Neutrophil (primary cell): ENCODE measurements around the gene LRRC15.

Source experiments
- H3K27ac ChIP-seq: fragments of 200-600 bp; sonication (generic); 2 replicates; pipeline ENCODE4 v1.5.1; 2016; ENCODE audit warnings: mild to moderate bottlenecking, moderate library complexity
- H3K27me3 ChIP-seq: fragments of 200-600 bp; sonication (generic); 2 replicates; pipeline ENCODE4 v1.6.0; 2016; ENCODE audit warnings: mild to moderate bottlenecking
- H3K36me3 ChIP-seq: fragments of 200-600 bp; sonication (generic); 2 replicates; pipeline ENCODE4 v1.5.1; 2017
- H3K4me1 ChIP-seq, 2 experiments: fragments of 200-600 bp in 1 of 2; sonication (generic) in 1 of 2; 1 replicate in 1 of 2; 2 replicates in 1 of 2; pipeline versions ENCODE4 v1.5.1 to v1.6.1; 2013 to 2016; ENCODE audit warnings: low read depth in 1 of 2, low read length in 1 of 2, mild to moderate bottlenecking in 1 of 2, moderate library complexity in 1 of 2; ENCODE audit not compliant: control insufficient read depth in 1 of 2, insufficient read depth in 1 of 2
- H3K4me3 ChIP-seq, 2 experiments: fragments of 200-600 bp in 1 of 2; sonication (generic) in 1 of 2; 1 replicate in 1 of 2; 2 replicates in 1 of 2; pipeline ENCODE4 v1.5.1; 2013 to 2016; ENCODE audit warnings: low read depth in 1 of 2, low read length in 1 of 2, mild to moderate bottlenecking in 1 of 2, moderate library complexity in 1 of 2
- H3K9me3 ChIP-seq: fragments of 200-600 bp; sonication (generic); 2 replicates; pipeline ENCODE4 v1.5.1; 2016
- TF ChIP-seq, protein P1 (sequence below): fragments of 200-600 bp; sonication (generic); IDR thresholded peaks from 2 replicates; pipeline ENCODE4 v1.5.1; 2016; ENCODE audit warnings: antibody characterized with exemption

LRRC15 gene

DNA sequence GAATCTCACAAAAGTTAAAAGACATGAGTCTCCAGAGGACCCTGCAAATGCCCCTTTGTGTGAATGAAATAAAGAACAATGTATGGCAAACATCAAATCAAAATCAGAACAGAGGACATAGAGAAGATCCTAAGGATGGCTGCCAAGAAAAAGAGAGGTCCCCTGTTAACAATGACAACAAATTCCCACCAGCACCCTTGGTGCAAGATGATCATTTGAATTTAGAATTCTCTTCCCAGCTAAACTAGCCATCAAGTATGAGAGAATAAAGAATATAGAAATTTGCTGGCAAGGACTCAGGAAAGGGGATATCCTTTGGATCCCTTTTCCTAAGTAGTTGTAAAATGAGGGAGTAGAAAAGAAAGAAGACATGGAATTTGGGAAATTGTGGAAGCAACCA, 21.3 kb upstream of the LRRC15 start:
- H3K27ac ChIP-seq: no peak overlapping the region
- no peaks in the 10 kb centered on the region for H3K36me3 ChIP-seq
- H3K4me1 ChIP-seq: no peaks in the 10 kb centered on the region
- H3K4me3 ChIP-seq: no peak overlapping the region
- H3K9me3 ChIP-seq: no peaks in the 10 kb centered on the region
- TF ChIP-seq, protein P1, sequence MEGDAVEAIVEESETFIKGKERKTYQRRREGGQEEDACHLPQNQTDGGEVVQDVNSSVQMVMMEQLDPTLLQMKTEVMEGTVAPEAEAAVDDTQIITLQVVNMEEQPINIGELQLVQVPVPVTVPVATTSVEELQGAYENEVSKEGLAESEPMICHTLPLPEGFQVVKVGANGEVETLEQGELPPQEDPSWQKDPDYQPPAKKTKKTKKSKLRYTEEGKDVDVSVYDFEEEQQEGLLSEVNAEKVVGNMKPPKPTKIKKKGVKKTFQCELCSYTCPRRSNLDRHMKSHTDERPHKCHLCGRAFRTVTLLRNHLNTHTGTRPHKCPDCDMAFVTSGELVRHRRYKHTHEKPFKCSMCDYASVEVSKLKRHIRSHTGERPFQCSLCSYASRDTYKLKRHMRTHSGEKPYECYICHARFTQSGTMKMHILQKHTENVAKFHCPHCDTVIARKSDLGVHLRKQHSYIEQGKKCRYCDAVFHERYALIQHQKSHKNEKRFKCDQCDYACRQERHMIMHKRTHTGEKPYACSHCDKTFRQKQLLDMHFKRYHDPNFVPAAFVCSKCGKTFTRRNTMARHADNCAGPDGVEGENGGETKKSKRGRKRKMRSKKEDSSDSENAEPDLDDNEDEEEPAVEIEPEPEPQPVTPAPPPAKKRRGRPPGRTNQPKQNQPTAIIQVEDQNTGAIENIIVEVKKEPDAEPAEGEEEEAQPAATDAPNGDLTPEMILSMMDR: no peak
- peaks cover 79% of the 10 kb centered on the region for H3K27me3 ChIP-seq

DNA sequence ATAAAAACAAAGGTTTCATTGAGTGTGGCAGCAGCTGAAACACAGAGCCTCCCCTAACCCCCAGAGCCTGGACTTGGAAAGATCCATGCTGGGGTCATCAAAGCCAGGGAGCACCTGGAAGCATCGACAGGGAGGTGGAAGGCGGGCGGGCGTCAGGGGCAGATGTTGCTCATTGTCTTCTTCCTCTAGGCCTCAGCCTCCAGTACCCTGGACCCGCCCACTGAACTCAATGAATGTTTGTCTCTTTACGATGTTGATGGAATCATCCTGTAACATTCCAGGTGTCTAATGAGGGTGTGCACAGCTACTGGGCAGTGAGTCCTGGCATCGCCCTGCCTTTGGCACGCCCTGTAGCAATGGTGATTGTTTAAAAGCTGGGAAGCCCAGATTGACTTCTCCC, 19.7 kb upstream of the LRRC15 start:
- Histone ChIP-seq H3K4me1 (no peaks in the 10 kb centered on the region), H3K27me3 (peaks cover 74% of the 10 kb centered on the region), H3K9me3 (no peaks in the 10 kb centered on the region), H3K27ac (no peak overlapping the region), H3K36me3 (no peaks in the 10 kb centered on the region), H3K4me3 (no peak overlapping the region)
- TF ChIP-seq, protein P1: no peak

DNA sequence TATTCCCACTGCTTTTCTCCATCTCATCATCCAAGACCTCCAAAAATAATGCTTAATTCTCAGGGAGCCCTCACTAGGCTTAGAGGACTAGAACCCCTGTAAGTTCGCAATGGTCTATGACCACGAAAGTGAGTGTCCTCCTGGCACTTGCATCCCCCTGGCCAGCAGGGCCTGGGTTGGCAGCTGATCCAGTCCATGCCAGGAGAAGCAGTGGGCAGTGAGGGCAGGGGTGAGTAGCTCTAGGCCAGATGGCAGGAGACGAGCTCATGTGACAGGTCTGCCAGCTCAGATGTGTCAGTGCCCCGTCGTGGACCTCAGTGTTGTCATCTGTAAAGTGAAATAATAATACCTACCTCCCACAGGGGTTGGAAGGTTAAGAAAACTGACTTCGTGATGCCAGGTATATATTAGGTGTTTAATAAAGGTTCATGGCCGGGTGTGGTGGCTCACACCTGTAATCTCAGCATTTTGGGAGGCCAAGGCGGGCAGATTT, 18.4 kb upstream of the LRRC15 start:
- no peak overlapping the region for H3K4me3 ChIP-seq
- TF ChIP-seq, protein P1: no peak
- H3K27me3 ChIP-seq: peaks cover 67% of the 10 kb centered on the region

DNA sequence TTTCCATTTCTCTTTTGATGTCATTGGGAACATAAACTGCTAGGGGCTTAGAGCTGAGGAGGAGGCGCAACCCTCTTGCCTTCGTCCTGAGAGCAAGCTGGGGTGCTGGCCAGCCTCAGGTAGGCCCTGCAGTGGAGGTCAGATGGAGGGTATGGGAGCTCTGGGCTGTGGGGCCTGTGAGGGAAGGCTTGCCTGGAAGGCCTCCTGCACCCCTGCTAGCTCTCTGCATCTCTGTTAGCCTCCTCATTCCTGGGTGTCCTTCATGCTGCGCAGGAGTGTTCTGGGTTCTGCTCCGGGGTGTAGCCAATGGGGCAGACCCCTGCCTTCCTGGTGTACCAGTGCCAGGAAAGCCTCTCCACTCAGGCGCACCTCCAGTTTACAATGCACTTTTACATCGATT, 17.7 kb upstream of the LRRC15 start:
- H3K27me3 ChIP-seq: peaks cover 60% of the 10 kb centered on the region
- no peaks in the 10 kb centered on the region for H3K4me1 ChIP-seq
- no peaks in the 10 kb centered on the region for H3K9me3 ChIP-seq
- H3K36me3 ChIP-seq: no peaks in the 10 kb centered on the region
- H3K4me3 ChIP-seq: no peak overlapping the region
- TF ChIP-seq, protein P1: no peak
- no peak overlapping the region for H3K27ac ChIP-seq

More for the DNA sequence above, 18.4 kb upstream of the LRRC15 start:
- no peaks in the 10 kb centered on the region for H3K4me1 ChIP-seq
- no peaks in the 10 kb centered on the region for H3K36me3 ChIP-seq
- H3K9me3 ChIP-seq: no peaks in the 10 kb centered on the region
- H3K27ac ChIP-seq: no peak overlapping the region

DNA sequence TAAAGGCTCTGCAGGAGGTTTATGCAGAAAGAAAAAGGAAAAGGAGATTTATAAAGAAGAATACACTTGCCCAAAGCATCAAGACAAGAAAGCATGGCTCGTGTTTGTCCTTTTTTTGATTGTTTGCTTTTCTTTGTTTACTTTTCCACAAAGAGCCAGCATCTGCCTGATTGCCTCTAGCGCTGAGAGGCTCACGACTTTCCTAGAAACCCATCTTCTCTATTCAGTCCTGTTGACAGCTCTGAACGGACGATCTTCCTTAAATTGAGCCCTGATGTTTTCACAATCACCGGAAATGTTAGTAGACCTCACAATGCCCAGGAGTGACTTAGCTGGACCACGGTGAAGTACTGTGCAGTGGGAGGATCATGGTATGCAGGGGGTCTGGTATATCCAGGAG, 17.1 kb upstream of the LRRC15 start:
- no peaks in the 10 kb centered on the region for H3K36me3 ChIP-seq
- H3K27me3 ChIP-seq: peaks cover 54% of the 10 kb centered on the region
- no peaks in the 10 kb centered on the region for H3K4me1 ChIP-seq
- no peaks in the 10 kb centered on the region for H3K9me3 ChIP-seq
- H3K27ac ChIP-seq: no peak overlapping the region
- TF ChIP-seq, protein P1: no peak
- H3K4me3 ChIP-seq: no peak overlapping the region

DNA sequence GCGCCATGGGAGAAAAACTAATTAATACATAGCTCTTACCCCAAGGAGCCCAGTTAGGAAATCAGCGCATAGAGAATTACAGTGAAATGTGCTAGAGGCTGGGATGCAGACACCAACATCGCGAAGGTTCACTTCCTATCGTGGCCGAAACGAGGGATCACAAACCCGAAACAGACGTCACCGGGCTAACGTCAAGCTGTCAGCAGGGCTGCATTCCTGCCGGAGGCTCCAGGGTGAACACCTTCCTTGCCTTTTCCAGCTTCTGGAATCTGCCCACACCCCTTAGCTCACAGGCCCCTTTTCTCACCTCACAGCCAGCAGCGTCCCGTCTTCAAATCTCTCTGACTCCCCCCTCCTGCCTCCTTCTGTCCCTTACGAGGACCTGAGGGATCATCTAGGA, 16.5 kb upstream of the LRRC15 start:
- H3K36me3 ChIP-seq: no peaks in the 10 kb centered on the region
- TF ChIP-seq, protein P1: no peak

More for the DNA sequence above, 16.5 kb upstream of the LRRC15 start:
- Histone ChIP-seq H3K9me3 (no peaks in the 10 kb centered on the region), H3K4me3 (no peak overlapping the region), H3K4me1 (no peaks in the 10 kb centered on the region), H3K27ac (no peak overlapping the region), H3K27me3 (peaks cover 48% of the 10 kb centered on the region)
